Thyroid gland (tissue), 4 donors: ENCODE results near the gene RALGPS2. TPM values are rescaled to one million over a fixed set of nuclear protein-coding genes. Genes with fewer than 3 reads are reported as not detected.

Source experiments
- DNase-seq, 2 donors: peaks; one replicate each; pipeline ENCODE4 v3.0.0-alpha.2; 2019
- H3K27ac ChIP-seq, 3 donors: fragments of 200-600 bp; sonication (generic); 1 replicate in 2 of 3; 2 replicates in 1 of 3; pipeline ENCODE4 v1.5.1; 2016 to 2019; ENCODE audit warnings: mild to moderate bottlenecking in 1 of 3, moderate library complexity in 1 of 3
- H3K27me3 ChIP-seq: fragments of 200-600 bp; sonication (generic); one replicate; pipeline ENCODE4 v1.5.1; 2019
- H3K36me3 ChIP-seq, 2 donors: fragments of 200-600 bp; sonication (generic); one replicate each; pipeline ENCODE4 v1.5.1; 2016 to 2019
- H3K4me1 ChIP-seq, 2 donors: fragments of 200-600 bp; sonication (generic); one replicate each; pipeline ENCODE4 v1.5.1; 2017 to 2019
- H3K4me3 ChIP-seq, 3 donors: fragments of 200-600 bp; sonication (generic); replicated peaks in 1 of 3; 1 replicate in 2 of 3; 2 replicates in 1 of 3; pipeline ENCODE4 v1.5.1; 2016; ENCODE audit warnings: mild to moderate bottlenecking in 1 of 3
- H3K9me3 ChIP-seq: fragments of 200-600 bp; sonication (generic); one replicate; pipeline ENCODE4 v1.5.1; 2017
- CTCF ChIP-seq, 6 experiments: fragments of 200-600 bp in 3 of 6; fragments of 450-650 bp in 3 of 6; sonication (generic) in 3 of 6; IDR thresholded peaks; one replicate each; pipeline ENCODE4 v1.5.1; 2016 to 2019; ENCODE audit warnings: antibody characterized with exemption in 6 of 6, mild to moderate bottlenecking in 2 of 6, inconsistent platforms in 1 of 6, moderate library complexity in 1 of 6
- POLR2A ChIP-seq, 2 donors: fragments of 450-650 bp; IDR thresholded peaks; one replicate each; pipeline ENCODE4 v1.6.1; 2017; ENCODE audit warnings: antibody characterized with exemption in 2 of 2, mild to moderate bottlenecking in 2 of 2, moderate library complexity in 1 of 2
- WGBS, 2 donors: methylation state at CpG; one replicate each; pipeline ENCODE4 v1.1.5; 2017; 5-methylcytosine and 5-hydroxymethylcytosine counted together
- intact Hi-C: fragments of 100-400 bp; cut with DNase I; formaldehyde crosslinking; loops from one replicate; pipeline ENCODE4 v1.15.1; 2023
- total RNA-seq, 4 donors: library from RNA; depleted of rRNA; stranded (reverse); fragments of >200 nt; gene quantifications; one replicate each; pipeline ENCODE4 v1.2.3, GENCODE V29; 2016

The RALGPS2 gene
- total RNA-seq, 4 donors from 2014 or later = 15.3 to 31.4 (median 17.7) TPM

GRCh38 chr1:178951600-178951999 lies 226.6 kb downstream of the RALGPS2 start:
- no peak overlapping the region for H3K27ac ChIP-seq
- no peaks in the 10 kb centered on the region for H3K9me3 ChIP-seq
- intact Hi-C loops = no loop called here
- no peak for TF ChIP-seq CTCF (IDR thresholded peaks at IDR 0.05)
- no peak for TF ChIP-seq POLR2A (IDR thresholded peaks at IDR 0.05)
- WGBS, 2 donors = 88 to 93% methylated on average over 4 of the region's 4 CpGs
- no peaks in the 10 kb centered on the region for H3K4me1 ChIP-seq
- H3K4me3 ChIP-seq = no peak overlapping the region
- no peaks in the 10 kb centered on the region for H3K27me3 ChIP-seq
- DNase-seq = no peak
- no peaks in the 10 kb centered on the region for H3K36me3 ChIP-seq

GRCh38 chr1:178953034-178953433 lies 228.0 kb downstream of the RALGPS2 start:
- Histone ChIP-seq H3K9me3 (no peaks in the 10 kb centered on the region), H3K36me3 (no peaks in the 10 kb centered on the region), H3K4me1 (no peaks in the 10 kb centered on the region), H3K27me3 (no peaks in the 10 kb centered on the region), H3K27ac (no peak overlapping the region), H3K4me3 (no peak overlapping the region)
- 40 to 52% methylated on average over 5 of the region's 5 CpGs for WGBS, 2 donors
- TF ChIP-seq CTCF (IDR thresholded peaks at IDR 0.05) (no peak), POLR2A (IDR thresholded peaks at IDR 0.05) (no peak)
- no peak for DNase-seq
- intact Hi-C loops = no loop called here

GRCh38 chr1:178953538-178954324 lies 228.7 kb downstream of the RALGPS2 start:
- no peak for TF ChIP-seq POLR2A (IDR thresholded peaks at IDR 0.05)
- no peak for TF ChIP-seq CTCF (IDR thresholded peaks at IDR 0.05)
- DNase-seq = no peak
- intact Hi-C loops = no loop called here
- Histone ChIP-seq H3K4me1 (no peaks in the 10 kb centered on the region), H3K27ac (no peak overlapping the region), H3K9me3 (no peaks in the 10 kb centered on the region), H3K4me3 (no peak overlapping the region), H3K27me3 (no peaks in the 10 kb centered on the region), H3K36me3 (no peaks in the 10 kb centered on the region)
- WGBS, 2 donors = 82 to 88% methylated on average over 18 to 22 of the region's 23 CpGs

- no peaks in the 10 kb centered on the region for H3K4me1 ChIP-seq
- intact Hi-C loops = no loop called here
- no peaks in the 10 kb centered on the region for H3K27me3 ChIP-seq
- no peaks in the 10 kb centered on the region for H3K36me3 ChIP-seq
- no peak overlapping the region for H3K27ac ChIP-seq
- no peak overlapping the region for H3K4me3 ChIP-seq
- no peak for DNase-seq
- 95 to 98% methylated on average over 11 of the region's 11 CpGs for WGBS, 2 donors
- TF ChIP-seq CTCF (IDR thresholded peaks at IDR 0.05) (no peak), POLR2A (IDR thresholded peaks at IDR 0.05) (no peak)
- no peaks in the 10 kb centered on the region for H3K9me3 ChIP-seq
Observed at GRCh38 chr1:178954325-178954690, 229.3 kb downstream of the RALGPS2 start.

GRCh38 chr1:178954937-178955336 lies 229.9 kb downstream of the RALGPS2 start:
- Histone ChIP-seq H3K4me1 (no peaks in the 10 kb centered on the region), H3K27me3 (no peaks in the 10 kb centered on the region), H3K9me3 (no peaks in the 10 kb centered on the region), H3K27ac (no peak overlapping the region), H3K36me3 (no peaks in the 10 kb centered on the region), H3K4me3 (no peak overlapping the region)
- no peak for TF ChIP-seq CTCF (IDR thresholded peaks at IDR 0.05)
- no peak for TF ChIP-seq POLR2A (IDR thresholded peaks at IDR 0.05)
- intact Hi-C loops = no loop called here
- DNase-seq = no peak
- WGBS, 2 donors = 89% methylated on average over 6 of the region's 6 CpGs
